SK-N-SH (cell line): ENCODE measurements around the gene U2SURP. TPM values are rescaled to one million over a fixed set of nuclear protein-coding genes. Genes with fewer than 3 reads are reported as not detected.

Experiments
- CTCF ChIA-PET: fragments of 300-600, 350-600 bp; formaldehyde crosslinking; extraction: SDS; loops from one replicate; lab custom pipeline; 2021; lab: Yijun Ruan, JAX
- POLR2A ChIA-PET: fragments of 350-600 bp; sonication (Branson Sonifier 250); formaldehyde crosslinking; extraction: SDS; loops from one replicate; lab custom pipeline; 2020; ENCODE audit warnings: antibody characterized with exemption, inconsistent platforms; lab: Yijun Ruan, JAX
- DNase-seq: peaks from one replicate; pipeline ENCODE4 v3.0.0; 2012
- H2AFZ ChIP-seq: fragments of 200-600 bp; sonication (generic); 2 replicates; pipeline ENCODE4 v1.8.1; 2016; ENCODE audit warnings: antibody characterized with exemption, mild to moderate bottlenecking, low read depth
- H3F3A ChIP-seq: fragments of 200-600 bp; sonication (generic); replicated peaks from 2 replicates; pipeline ENCODE3; 2016; ENCODE audit warnings: antibody characterized with exemption, mild to moderate bottlenecking; ENCODE audit not compliant: insufficient read depth
- H3K27ac ChIP-seq, 2 experiments: fragments of 200-500 bp in 1 of 2; fragments of 200-600 bp in 1 of 2; sonication (Bioruptor generic) in 1 of 2; sonication (generic), shearing (Covaris generic) in 1 of 2; 2 replicates each; pipeline versions ENCODE4 v1.5.1 to v1.6.1; 2014 to 2016; ENCODE audit warnings: low read depth in 2 of 2, inconsistent platforms in 1 of 2, low read length in 1 of 2, mild to moderate bottlenecking in 1 of 2, mixed read lengths in 1 of 2
- H3K27me3 ChIP-seq: fragments of 200-600 bp; sonication (generic), shearing (Covaris generic); 2 replicates; pipeline ENCODE4 v1.6.1; 2016; ENCODE audit warnings: mixed run types; ENCODE audit not compliant: insufficient read depth
- H3K36me3 ChIP-seq, 2 experiments: fragments of 200-500 bp in 1 of 2; fragments of 200-600 bp in 1 of 2; sonication (Bioruptor generic) in 1 of 2; sonication (generic) in 1 of 2; replicated peaks in 1 of 2; 2 replicates each; pipeline versions ENCODE3 to v1.5.1; 2014 to 2016; ENCODE audit warnings: low read length in 1 of 2, mild to moderate bottlenecking in 1 of 2; ENCODE audit not compliant: insufficient read depth in 2 of 2, control insufficient read depth in 1 of 2
- H3K4me1 ChIP-seq, 2 experiments: fragments of 200-500 bp in 1 of 2; fragments of 200-600 bp in 1 of 2; sonication (Bioruptor generic) in 1 of 2; sonication (generic), shearing (Covaris generic) in 1 of 2; 2 replicates each; pipeline versions ENCODE4 v1.5.1 to v1.6.1; 2014 to 2016; ENCODE audit warnings: low read depth in 1 of 2, low read length in 1 of 2, mixed run types in 1 of 2; ENCODE audit not compliant: insufficient read depth in 2 of 2, control insufficient read depth in 1 of 2
- H3K4me2 ChIP-seq: fragments of 200-600 bp; sonication (generic), shearing (Covaris generic); 2 replicates; pipeline ENCODE4 v1.6.1; 2017; ENCODE audit warnings: mixed run types
- H3K4me3 ChIP-seq, 2 experiments: fragments of 200-500 bp in 1 of 2; fragments of 200-600 bp in 1 of 2; sonication (Bioruptor generic) in 1 of 2; sonication (generic), shearing (Covaris generic) in 1 of 2; 2 replicates each; pipeline versions ENCODE4 v1.5.1 to v1.8.1; 2014 to 2016; ENCODE audit warnings: low read depth in 2 of 2, inconsistent platforms in 1 of 2, low read length in 1 of 2, mild to moderate bottlenecking in 1 of 2, mixed read lengths in 1 of 2, moderate library complexity in 1 of 2
- H3K79me2 ChIP-seq: fragments of 200-600 bp; sonication (generic); 2 replicates; pipeline ENCODE4 v1.8.1; 2017; ENCODE audit warnings: mild to moderate bottlenecking; ENCODE audit not compliant: insufficient read depth
- H3K9ac ChIP-seq: fragments of 200-600 bp; sonication (generic); 2 replicates; pipeline ENCODE4 v1.6.1; 2017; ENCODE audit warnings: mixed run types
- H3K9me2 ChIP-seq: fragments of 200-600 bp; sonication (generic); 2 replicates; pipeline ENCODE4 v1.6.1; 2017; ENCODE audit warnings: mixed run types
- H3K9me3 ChIP-seq: fragments of 200-600 bp; sonication (generic); 2 replicates; pipeline ENCODE4 v1.6.1; 2017; ENCODE audit warnings: mixed run types, mild to moderate bottlenecking, moderate library complexity
- H4K20me1 ChIP-seq: fragments of 200-600 bp; sonication (generic); 2 replicates; pipeline ENCODE4 v1.6.1; 2017; ENCODE audit warnings: mild to moderate bottlenecking, mixed run types; ENCODE audit not compliant: insufficient read depth
- CHD2 ChIP-seq: fragments of 150-350 bp; IDR thresholded peaks from 2 replicates; pipeline ENCODE4 v1.6.1; 2018; ENCODE audit warnings: low read length; ENCODE audit not compliant: partially characterized antibody
- ELF1 ChIP-seq: IDR thresholded peaks from 2 replicates; pipeline ENCODE4 v1.4.0; 2012
- FOXJ3 ChIP-seq: sonication (generic); formaldehyde crosslinking; IDR thresholded peaks from 2 replicates; pipeline ENCODE4 v1.5.1; 2020; ENCODE audit warnings: mild to moderate bottlenecking, missing genetic modification reagents
- IRF3 ChIP-seq: fragments of 150-350 bp; IDR thresholded peaks from 2 replicates; pipeline ENCODE4 v1.6.1; 2016; ENCODE audit warnings: mild to moderate bottlenecking, low read depth, low read length
- MAX ChIP-seq: IDR thresholded peaks from 2 replicates; pipeline ENCODE4 v1.4.0; 2012; ENCODE audit warnings: low read depth
- MEF2A ChIP-seq: IDR thresholded peaks from 2 replicates; pipeline ENCODE4 v1.4.0; 2012; ENCODE audit warnings: low read depth, borderline replicate concordance
- MXI1 ChIP-seq: IDR thresholded peaks from 2 replicates; pipeline ENCODE4 v1.6.1; 2012; ENCODE audit warnings: mild to moderate bottlenecking, low read depth, low read length, improper control_type of control experiment
- NFIC ChIP-seq: IDR thresholded peaks from 2 replicates; pipeline ENCODE4 v1.4.0; 2012; ENCODE audit warnings: borderline replicate concordance
- RFX5 ChIP-seq: IDR thresholded peaks from 2 replicates; pipeline ENCODE4 v1.6.1; 2012; ENCODE audit warnings: mild to moderate bottlenecking, improper control_type of control experiment, low read length
- SMC3 ChIP-seq: IDR thresholded peaks from 2 replicates; pipeline ENCODE4 v1.6.1; 2012; ENCODE audit warnings: low read depth, low read length, improper control_type of control experiment
- TAF1 ChIP-seq: IDR thresholded peaks from 2 replicates; pipeline ENCODE4 v1.6.1; 2012; ENCODE audit warnings: low read depth, mild to moderate bottlenecking, low read length, moderate library complexity, borderline replicate concordance
- TCF12 ChIP-seq: IDR thresholded peaks from 2 replicates; pipeline ENCODE4 v1.4.0; 2012
- TEAD4 ChIP-seq: IDR thresholded peaks from 2 replicates; pipeline ENCODE4 v1.4.0; 2012; ENCODE audit warnings: mild to moderate bottlenecking, borderline replicate concordance; ENCODE audit not compliant: insufficient read depth
- USF1 ChIP-seq: IDR thresholded peaks from 2 replicates; pipeline ENCODE4 v1.4.0; 2012; ENCODE audit warnings: low read depth, borderline replicate concordance
- YY1 ChIP-seq: IDR thresholded peaks from 2 replicates; pipeline ENCODE4 v1.4.0; 2012; ENCODE audit warnings: low read depth, mild to moderate bottlenecking
- WGBS: methylation state at CpG from one replicate; pipeline ENCODE4 v1.1.6; 2017; ENCODE audit warnings: low lambda C conversion rate; 5-methylcytosine and 5-hydroxymethylcytosine counted together
- polyA plus RNA-seq, 3 experiments: library from polyadenylated mRNA; depleted of rRNA; stranded (reverse); fragments of >200 nt; gene quantifications; 2 replicates each; pipeline ENCODE4 v1.2.3, GENCODE V29; 2012
- TF ChIP-seq, protein P1 (sequence below): IDR thresholded peaks from 2 replicates; pipeline ENCODE4 v1.4.0; 2012; ENCODE audit warnings: low read depth, borderline replicate concordance
- TF ChIP-seq, protein P2 (sequence below): IDR thresholded peaks from 2 replicates; pipeline ENCODE4; 2012
- TF ChIP-seq, protein P3 (sequence below): IDR thresholded peaks from 2 replicates; pipeline ENCODE4 v1.6.1; 2012; ENCODE audit warnings: mild to moderate bottlenecking, low read depth, low read length, moderate library complexity

Gene U2SURP
- polyA plus RNA-seq, 1 of the 3 experiments (the other 2 are of a cell fraction) = 10.9 TPM

DNA sequence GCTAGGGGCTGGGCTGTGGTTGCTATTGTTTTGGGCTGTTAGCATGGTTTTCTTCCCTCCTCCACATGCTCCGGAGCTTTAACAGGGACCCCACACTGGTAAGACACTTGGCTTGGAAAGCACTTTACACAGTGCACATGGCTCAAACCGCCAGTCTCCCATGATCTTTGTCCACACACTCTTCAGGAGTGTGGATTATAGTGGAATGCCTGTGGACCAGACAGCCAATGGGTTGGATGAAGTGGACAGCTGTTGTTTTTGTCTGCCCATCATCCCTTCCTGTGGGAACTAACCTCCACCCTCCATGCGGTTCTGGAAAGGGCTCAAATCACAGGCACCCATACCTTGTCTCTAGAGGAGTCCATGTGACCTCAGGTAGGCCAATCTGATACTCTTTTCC is 47.9 kb upstream of the U2SURP start:
- CTCF ChIA-PET = no interaction called here
- Histone ChIP-seq H3K27ac (no peak overlapping the region), H3K9me2 (no peaks in the 10 kb centered on the region), H3K4me1 (no peaks in the 10 kb centered on the region), H3F3A (peaks cover 3% of the 10 kb centered on the region), H3K9me3 (no peaks in the 10 kb centered on the region), H3K9ac (no peak overlapping the region), H3K36me3 (no peaks in the 10 kb centered on the region), H4K20me1 (no peaks in the 10 kb centered on the region), H3K4me3 (no peak overlapping the region), H3K4me2 (no peak overlapping the region), H2AFZ (no peak overlapping the region), H3K79me2 (no peaks in the 10 kb centered on the region), H3K27me3 (no peaks in the 10 kb centered on the region)
- no peak for TF ChIP-seq CHD2
- no peak for TF ChIP-seq ELF1
- no peak for TF ChIP-seq IRF3
- no peak for TF ChIP-seq NFIC
- TF ChIP-seq MEF2A = no peak
- no peak for TF ChIP-seq USF1
- TF ChIP-seq SMC3 = no peak
- TF ChIP-seq TAF1 = no peak
- no peak for TF ChIP-seq YY1
- no peak for TF ChIP-seq MAX
- TF ChIP-seq TEAD4 = no peak
- no peak for TF ChIP-seq RFX5
- TF ChIP-seq, protein P1, sequence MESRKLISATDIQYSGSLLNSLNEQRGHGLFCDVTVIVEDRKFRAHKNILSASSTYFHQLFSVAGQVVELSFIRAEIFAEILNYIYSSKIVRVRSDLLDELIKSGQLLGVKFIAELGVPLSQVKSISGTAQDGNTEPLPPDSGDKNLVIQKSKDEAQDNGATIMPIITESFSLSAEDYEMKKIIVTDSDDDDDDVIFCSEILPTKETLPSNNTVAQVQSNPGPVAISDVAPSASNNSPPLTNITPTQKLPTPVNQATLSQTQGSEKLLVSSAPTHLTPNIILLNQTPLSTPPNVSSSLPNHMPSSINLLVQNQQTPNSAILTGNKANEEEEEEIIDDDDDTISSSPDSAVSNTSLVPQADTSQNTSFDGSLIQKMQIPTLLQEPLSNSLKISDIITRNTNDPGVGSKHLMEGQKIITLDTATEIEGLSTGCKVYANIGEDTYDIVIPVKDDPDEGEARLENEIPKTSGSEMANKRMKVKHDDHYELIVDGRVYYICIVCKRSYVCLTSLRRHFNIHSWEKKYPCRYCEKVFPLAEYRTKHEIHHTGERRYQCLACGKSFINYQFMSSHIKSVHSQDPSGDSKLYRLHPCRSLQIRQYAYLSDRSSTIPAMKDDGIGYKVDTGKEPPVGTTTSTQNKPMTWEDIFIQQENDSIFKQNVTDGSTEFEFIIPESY = no peak
- TF ChIP-seq, protein P2, sequence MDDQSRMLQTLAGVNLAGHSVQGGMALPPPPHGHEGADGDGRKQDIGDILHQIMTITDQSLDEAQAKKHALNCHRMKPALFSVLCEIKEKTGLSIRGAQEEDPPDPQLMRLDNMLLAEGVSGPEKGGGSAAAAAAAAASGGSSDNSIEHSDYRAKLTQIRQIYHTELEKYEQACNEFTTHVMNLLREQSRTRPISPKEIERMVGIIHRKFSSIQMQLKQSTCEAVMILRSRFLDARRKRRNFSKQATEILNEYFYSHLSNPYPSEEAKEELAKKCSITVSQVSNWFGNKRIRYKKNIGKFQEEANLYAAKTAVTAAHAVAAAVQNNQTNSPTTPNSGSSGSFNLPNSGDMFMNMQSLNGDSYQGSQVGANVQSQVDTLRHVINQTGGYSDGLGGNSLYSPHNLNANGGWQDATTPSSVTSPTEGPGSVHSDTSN = no peak
- no peak for TF ChIP-seq TCF12
- TF ChIP-seq, protein P3, sequence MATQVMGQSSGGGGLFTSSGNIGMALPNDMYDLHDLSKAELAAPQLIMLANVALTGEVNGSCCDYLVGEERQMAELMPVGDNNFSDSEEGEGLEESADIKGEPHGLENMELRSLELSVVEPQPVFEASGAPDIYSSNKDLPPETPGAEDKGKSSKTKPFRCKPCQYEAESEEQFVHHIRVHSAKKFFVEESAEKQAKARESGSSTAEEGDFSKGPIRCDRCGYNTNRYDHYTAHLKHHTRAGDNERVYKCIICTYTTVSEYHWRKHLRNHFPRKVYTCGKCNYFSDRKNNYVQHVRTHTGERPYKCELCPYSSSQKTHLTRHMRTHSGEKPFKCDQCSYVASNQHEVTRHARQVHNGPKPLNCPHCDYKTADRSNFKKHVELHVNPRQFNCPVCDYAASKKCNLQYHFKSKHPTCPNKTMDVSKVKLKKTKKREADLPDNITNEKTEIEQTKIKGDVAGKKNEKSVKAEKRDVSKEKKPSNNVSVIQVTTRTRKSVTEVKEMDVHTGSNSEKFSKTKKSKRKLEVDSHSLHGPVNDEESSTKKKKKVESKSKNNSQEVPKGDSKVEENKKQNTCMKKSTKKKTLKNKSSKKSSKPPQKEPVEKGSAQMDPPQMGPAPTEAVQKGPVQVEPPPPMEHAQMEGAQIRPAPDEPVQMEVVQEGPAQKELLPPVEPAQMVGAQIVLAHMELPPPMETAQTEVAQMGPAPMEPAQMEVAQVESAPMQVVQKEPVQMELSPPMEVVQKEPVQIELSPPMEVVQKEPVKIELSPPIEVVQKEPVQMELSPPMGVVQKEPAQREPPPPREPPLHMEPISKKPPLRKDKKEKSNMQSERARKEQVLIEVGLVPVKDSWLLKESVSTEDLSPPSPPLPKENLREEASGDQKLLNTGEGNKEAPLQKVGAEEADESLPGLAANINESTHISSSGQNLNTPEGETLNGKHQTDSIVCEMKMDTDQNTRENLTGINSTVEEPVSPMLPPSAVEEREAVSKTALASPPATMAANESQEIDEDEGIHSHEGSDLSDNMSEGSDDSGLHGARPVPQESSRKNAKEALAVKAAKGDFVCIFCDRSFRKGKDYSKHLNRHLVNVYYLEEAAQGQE = no peak
- TF ChIP-seq FOXJ3 = no peak
- no peak for TF ChIP-seq MXI1
- POLR2A ChIA-PET = no interaction called here
- WGBS = 60% methylated on average over 3 of the region's 3 CpGs
- no peak for DNase-seq
